ENCODE data around the gene NETO2. TPM values are rescaled to one million over a fixed set of nuclear protein-coding genes. Genes with fewer than 3 reads are reported as not detected.

NETO2 gene
- total RNA-seq, 1 experiment from 2014 or later = 10.3 TPM

GRCh38 chr16:47045459-47045858 is 98.3 kb downstream of the NETO2 start:
- CTCF ChIA-PET = no interaction called here
- no peak for DNase-seq (ENCODE audit: low read depth, low spot score)
- H3K9ac ChIP-seq (ENCODE audit: low read length) = no peak overlapping the region
- no peak overlapping the region for H3K4me2 ChIP-seq (ENCODE audit: low read length)
- no peaks in the 10 kb centered on the region for H4K20me1 ChIP-seq (ENCODE audit: insufficient read depth)
- no peak overlapping the region for H2AFZ ChIP-seq (ENCODE audit: low read depth, low read length, poor library complexity, severe bottlenecking)
- H3K36me3 ChIP-seq (ENCODE audit: control insufficient read depth in 1 of 2, insufficient read depth in 2 of 2, low read length in 2 of 2) = no peaks in the 10 kb centered on the region
- no peaks in the 10 kb centered on the region for H3K79me2 ChIP-seq (ENCODE audit: insufficient read depth, low read length)
- no peaks in the 10 kb centered on the region for H3K4me1 ChIP-seq (ENCODE audit: control insufficient read depth in 1 of 2, insufficient read depth in 2 of 2, low read length in 2 of 2)
- no TSS peak for BruUV-seq (replicated peaks)
- POLR2A ChIA-PET = no interaction called here
- no peak for ATAC-seq
- H3K27me3 ChIP-seq (ENCODE audit: insufficient read depth, low read length) = no peaks in the 10 kb centered on the region
- TF ChIP-seq SP1 (IDR thresholded peaks at IDR 0.05; ENCODE audit: low read depth) = no peak
- no peak for TF ChIP-seq MAX (IDR thresholded peaks at IDR 0.05)
- TF ChIP-seq EZH2phosphoT487 (IDR thresholded peaks at IDR 0.05; ENCODE audit: borderline replicate concordance) = no peak
- no peak for TF ChIP-seq YY1 (IDR thresholded peaks at IDR 0.05; ENCODE audit: extremely low read depth, insufficient replicate concordance, low read depth, low read length)
- TF ChIP-seq CEBPB (IDR thresholded peaks at IDR 0.05; ENCODE audit: low read depth) = no peak
- no peak for TF ChIP-seq ELF1 (IDR thresholded peaks at IDR 0.05; ENCODE audit: borderline replicate concordance, low read depth)
- no peak for TF ChIP-seq POLR2AphosphoS5 (IDR thresholded peaks at IDR 0.05; ENCODE audit: low read depth, low read length)
- TF ChIP-seq SIN3A (IDR thresholded peaks at IDR 0.05; ENCODE audit: low read depth) = no peak
- TF ChIP-seq CTCF (IDR thresholded peaks at IDR 0.05 in 2 of 3, conservative IDR thresholded peaks at IDR 0.05 in 1 of 3; ENCODE audit: borderline replicate concordance in 1 of 3, insufficient read depth in 1 of 3, low read depth in 2 of 3, low read length in 2 of 3) = no peak
- TF ChIP-seq FOSL1 (IDR thresholded peaks at IDR 0.05; ENCODE audit: low read depth) = no peak
- no peak for TF ChIP-seq TCF7L2 (IDR thresholded peaks at IDR 0.05; ENCODE audit: borderline replicate concordance, extremely low read depth, insufficient read depth, insufficient read length)
- H3K9me3 ChIP-seq (ENCODE audit: control insufficient read depth in 1 of 2, insufficient read depth in 1 of 2, low read depth in 1 of 2, low read length in 2 of 2) = no peaks in the 10 kb centered on the region
- H3K27ac ChIP-seq (ENCODE audit: low read depth, low read length) = no peak overlapping the region
- H3K9me2 ChIP-seq (ENCODE audit: insufficient read depth) = no peaks in the 10 kb centered on the region
- H3K4me3 ChIP-seq (replicated peaks in 1 of 2; ENCODE audit: low read depth in 1 of 2, low read length in 2 of 2) = no peak overlapping the region
- RAD21 ChIA-PET (ENCODE audit: low non-redundant PET in 1 of 2, low total read pairs in 2 of 2, uncharacterized antibody in 2 of 2, unreplicated experiment in 2 of 2) = no interaction called here
- intact Hi-C loops (cut with micrococcal nuclease) = no loop called here

Data from HCT116 (cell line).